GM19238 (cell line): ENCODE results near the gene WRAP73.

ENCODE experiments used
- DNase-seq: peaks from one replicate; pipeline ENCODE4 v3.0.0; 2011; ENCODE audit warnings: low spot score; ENCODE audit not compliant: insufficient read length

WRAP73 gene

GRCh38 chr1:3650248-3651025 is 534 bp upstream of the WRAP73 start:
- DNase-seq, result no peak

DNA sequence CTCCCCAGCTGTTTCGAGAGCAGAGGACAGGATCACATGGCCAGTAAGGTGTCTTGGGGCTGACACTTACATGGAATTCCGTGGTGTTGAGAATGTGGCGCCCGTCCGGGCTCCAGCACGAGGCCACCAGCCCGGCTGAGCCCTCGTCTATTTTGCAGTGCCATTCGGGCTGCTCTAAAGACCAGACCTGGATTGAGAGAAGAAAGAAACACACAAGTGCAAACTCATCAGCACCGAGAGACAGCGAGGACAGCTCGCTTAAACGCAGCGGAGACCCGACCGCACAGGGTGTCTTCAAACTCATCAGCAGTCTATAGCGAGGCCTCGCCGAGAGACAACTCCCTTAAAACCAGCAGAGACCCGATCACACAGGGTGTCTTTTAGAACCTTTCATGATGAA is 3.3 kb downstream of the WRAP73 start:
- no peak for DNase-seq

DNA sequence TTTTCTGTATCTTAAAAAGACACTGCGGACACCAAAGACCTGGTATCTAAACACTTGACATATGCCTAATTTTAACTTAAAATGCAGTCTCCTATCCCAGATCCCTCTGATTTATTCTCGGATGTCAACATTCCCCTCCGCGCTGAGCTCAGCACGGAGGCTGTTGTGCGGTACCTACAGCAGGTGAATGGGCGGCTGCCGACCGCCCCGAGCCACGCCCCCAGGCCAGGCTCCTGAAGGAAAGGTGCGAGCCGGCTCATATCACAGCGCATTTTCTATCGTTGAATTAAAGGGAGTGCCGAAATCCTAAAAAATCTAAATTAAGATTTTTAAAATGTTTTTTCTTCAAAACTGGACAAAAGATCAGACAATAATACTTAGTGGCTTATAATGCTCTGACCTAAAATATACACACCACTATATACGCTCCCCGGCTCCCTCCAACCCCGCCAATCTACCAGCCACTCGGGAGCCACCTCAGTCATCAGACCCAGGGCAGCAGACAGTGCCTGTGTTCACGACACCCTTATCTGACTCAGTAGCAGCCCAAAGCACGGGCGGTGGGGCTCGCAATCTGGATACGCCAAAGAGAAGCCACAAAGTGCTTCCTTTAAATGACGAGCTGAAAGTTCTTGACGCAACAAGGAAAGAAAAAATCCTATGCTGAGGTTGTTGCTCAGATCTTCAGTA is 4.1 kb downstream of the WRAP73 start:
- DNase-seq, result no peak

GRCh38 chr1:3645247-3645646 is 4.7 kb downstream of the WRAP73 start:
- no peak for DNase-seq

DNA sequence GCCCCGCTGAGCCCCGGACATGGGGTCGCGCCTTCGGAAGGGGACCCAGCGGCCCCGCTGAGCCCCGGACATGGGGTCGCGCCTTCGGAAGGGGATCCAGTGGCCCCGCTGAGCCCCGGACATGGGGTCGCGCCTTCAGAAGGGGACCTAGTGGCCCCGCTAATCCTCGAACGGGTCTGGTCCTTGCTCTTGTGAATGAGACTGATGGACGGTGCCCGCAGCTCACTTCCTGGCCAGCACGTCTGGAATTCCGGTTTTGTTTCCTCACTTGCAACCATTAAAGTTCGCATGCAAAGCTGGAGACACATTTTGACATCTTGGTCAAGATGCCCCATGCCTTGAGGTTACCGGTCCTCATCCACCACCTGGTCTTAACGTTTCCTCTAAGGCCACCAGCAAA is 5.6 kb downstream of the WRAP73 start:
- no peak for DNase-seq

DNA sequence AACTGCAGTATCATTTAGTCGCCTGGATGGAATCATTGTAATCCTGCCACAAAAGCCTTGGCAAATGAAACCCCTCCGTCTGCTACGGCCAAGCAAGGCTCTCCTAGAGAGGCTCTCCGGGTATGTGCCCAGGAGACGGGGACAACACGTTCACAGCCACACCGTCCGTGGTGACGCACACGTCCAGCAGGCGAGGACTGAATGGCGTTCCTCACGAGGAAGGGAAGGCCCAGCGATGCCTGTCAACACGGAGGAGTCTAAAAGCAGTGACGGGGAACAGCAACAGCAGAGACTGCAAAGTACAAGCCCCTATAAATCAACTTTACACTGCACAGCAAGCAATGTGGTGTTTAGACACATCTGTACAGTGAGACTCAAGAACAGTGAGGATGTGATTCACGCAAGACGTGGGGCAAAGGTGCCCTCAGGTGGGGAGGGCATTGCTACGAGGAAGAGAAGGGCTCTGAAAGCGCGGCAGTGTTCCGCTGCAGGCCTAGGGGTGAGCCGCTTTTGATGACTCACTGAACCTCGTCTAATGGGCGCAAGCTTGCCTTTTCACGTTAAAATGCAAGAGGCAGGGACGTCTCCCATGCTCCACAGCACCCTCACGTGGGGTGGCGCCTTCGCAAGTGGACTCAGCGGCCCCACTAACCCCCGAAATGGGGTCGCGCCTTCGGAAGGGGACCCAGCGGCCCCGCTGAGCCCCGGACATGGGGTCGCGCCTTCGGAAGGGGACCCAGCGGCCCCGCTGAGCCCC is 6.8 kb downstream of the WRAP73 start:
- no peak for DNase-seq

- no peak for DNase-seq
Measured at GRCh38 chr1:3641816-3642215, 8.1 kb downstream of the WRAP73 start.

- no peak for DNase-seq
Measured at GRCh38 chr1:3641046-3641760, 8.7 kb downstream of the WRAP73 start.

- no peak for DNase-seq
Measured at GRCh38 chr1:3640121-3640837, 9.6 kb downstream of the WRAP73 start.

- DNase-seq, result no peak
Measured at GRCh38 chr1:3639397-3639911, 10.4 kb downstream of the WRAP73 start.

- no peak for DNase-seq
Measured at GRCh38 chr1:3638676-3639075, 11.2 kb downstream of the WRAP73 start.

DNA sequence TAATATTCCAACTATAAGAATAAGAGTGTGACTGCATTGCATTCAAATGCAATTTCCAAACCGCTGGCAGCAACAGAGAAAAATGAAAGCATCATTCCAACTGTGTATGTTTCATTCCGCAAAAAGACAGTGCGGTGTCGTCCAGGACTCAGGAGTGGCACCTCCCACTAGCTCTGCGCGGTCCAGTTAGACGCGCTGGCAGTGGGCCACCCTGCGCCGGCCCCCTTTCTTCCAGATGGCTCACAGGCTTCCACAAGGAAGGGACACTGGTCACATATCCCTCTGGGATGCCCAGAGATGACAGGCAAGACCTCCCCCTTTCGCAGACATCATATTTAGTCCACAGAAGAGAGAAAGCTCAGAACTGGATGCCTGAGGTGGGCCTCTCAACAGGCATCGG is 11.9 kb downstream of the WRAP73 start:
- DNase-seq, result no peak

- no peak for DNase-seq
Measured at GRCh38 chr1:3636531-3636930, 13.4 kb downstream of the WRAP73 start.

- no peak for DNase-seq
Measured at GRCh38 chr1:3636080-3636479, 13.8 kb downstream of the WRAP73 start.

- no peak for DNase-seq
Measured at GRCh38 chr1:3634059-3634800, 15.7 kb downstream of the WRAP73 start.

DNA sequence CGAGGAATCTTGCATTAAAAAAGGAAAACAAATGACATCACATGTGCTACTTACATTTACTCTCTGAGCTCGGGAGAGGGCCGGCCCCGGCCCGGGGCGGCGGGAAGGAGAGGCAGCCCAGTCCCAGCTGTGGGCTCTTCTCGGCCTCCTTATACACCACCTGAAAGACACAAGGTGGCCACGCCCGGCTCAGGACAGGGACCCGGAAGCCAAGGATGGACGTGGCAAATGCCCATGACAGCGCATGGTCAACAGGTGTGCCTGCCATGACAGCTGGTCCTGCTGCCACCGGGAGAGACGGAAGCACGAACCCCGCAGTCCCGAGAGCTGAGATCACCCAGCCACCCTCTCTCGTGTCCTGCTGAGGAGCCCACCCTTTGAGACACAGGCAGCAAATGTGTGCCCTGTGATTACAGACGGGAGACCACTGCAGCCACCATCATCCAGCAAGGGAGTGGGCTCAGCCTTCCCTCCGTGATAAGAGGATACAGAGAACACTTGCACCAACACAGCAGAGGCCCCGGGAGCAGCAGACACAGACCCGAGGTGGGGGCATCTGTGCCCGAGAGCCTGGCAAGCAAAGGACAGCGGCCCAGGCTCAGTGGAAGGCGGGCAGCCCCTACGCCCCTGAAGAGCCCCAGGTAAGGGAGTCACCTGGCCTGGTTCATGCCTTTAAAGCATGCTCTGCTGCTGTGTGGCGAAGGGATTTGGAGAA is 16.4 kb downstream of the WRAP73 start:
- DNase-seq, result no peak

DNA sequence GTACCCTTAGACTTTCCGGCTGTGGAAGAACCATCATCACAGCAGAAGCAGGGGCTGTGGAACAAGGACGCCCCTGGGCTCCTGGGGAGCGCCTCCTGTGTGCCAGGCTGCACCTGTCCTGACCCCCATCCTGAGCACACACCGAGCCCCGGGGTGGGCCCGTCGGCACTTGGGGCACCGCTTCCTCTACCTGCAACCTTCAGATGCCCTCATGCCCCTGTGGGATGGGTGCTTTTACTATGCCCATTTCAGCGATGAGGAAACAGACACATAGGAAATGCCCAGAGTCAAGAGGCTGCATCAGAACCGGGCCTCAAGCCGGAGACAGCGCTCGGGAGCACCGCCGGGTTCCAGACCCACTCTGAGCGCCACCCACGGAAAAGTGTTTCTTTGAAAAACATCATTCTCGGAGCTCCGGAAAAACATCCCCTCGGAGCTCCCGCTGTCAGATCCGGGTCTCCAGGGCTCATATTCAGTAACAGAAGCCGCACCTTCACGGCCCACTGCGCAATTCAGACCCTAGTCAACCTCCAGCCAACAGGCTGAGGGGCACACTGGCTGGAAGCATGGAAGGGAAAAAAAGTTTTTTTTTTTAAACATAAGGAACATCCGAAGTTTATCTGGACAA is 17.1 kb downstream of the WRAP73 start:
- DNase-seq, result no peak

DNA sequence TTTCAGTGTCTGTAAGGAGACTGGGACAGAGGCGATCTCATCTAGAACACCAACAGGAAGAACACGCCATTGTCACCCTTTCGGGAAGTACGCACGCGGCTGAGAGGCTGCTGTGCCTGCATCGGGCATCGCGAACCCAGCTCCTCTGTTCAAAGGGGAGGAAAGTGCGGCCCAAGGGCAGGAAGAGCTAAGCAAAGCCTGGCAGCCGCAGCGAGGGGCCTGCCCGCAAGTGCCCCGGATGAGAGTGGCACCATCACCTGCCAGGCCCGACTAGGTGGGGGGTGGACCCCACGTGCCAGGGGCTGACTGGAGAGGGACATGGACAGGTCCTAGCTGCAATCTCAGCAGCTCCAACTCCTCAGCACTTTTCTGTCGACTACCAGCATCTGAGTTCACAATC is 17.6 kb downstream of the WRAP73 start:
- DNase-seq, result no peak
